Measurements from ENCODE around the gene TTC29. TPM values are rescaled to one million over a fixed set of nuclear protein-coding genes. Genes with fewer than 3 reads are reported as not detected.
"Not testable (repeated sequence)": the region's sequence is repeated elsewhere in the genome, so short reads cannot be mapped to it uniquely, and the experiment has no call there.

TTC29 gene
- total RNA-seq, 4 donors from 2014 or later = not detected

DNA sequence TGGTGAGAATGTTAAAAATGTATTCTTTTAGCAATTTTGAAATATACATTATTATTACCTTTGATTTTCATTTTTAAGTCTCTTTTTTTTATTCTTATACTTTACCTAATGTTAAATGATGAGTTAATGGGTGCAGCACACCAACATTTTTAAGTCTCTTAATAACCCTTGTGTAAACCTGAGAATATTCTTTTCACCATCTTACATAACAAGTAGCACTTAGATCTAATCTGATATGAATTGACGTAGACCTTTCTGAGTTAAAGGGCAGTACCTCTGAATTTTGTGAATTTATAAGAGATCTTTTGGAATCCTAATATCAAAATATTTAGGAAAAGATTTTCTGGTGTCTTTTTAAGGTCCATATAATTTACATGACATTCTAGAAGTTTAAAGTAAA is 110.6 kb downstream of the TTC29 start:
- no peak overlapping the region for H3K27ac ChIP-seq
- no peaks in the 10 kb centered on the region for H3K27me3 ChIP-seq
- TF ChIP-seq, protein P1, sequence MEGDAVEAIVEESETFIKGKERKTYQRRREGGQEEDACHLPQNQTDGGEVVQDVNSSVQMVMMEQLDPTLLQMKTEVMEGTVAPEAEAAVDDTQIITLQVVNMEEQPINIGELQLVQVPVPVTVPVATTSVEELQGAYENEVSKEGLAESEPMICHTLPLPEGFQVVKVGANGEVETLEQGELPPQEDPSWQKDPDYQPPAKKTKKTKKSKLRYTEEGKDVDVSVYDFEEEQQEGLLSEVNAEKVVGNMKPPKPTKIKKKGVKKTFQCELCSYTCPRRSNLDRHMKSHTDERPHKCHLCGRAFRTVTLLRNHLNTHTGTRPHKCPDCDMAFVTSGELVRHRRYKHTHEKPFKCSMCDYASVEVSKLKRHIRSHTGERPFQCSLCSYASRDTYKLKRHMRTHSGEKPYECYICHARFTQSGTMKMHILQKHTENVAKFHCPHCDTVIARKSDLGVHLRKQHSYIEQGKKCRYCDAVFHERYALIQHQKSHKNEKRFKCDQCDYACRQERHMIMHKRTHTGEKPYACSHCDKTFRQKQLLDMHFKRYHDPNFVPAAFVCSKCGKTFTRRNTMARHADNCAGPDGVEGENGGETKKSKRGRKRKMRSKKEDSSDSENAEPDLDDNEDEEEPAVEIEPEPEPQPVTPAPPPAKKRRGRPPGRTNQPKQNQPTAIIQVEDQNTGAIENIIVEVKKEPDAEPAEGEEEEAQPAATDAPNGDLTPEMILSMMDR (IDR thresholded peaks at IDR 0.05) = no peak
- TF ChIP-seq EP300 (IDR thresholded peaks at IDR 0.05) = no peak
- no peak for TF ChIP-seq POLR2AphosphoS5 (IDR thresholded peaks at IDR 0.05)
- no peak for TF ChIP-seq POLR2A (IDR thresholded peaks at IDR 0.05)
- no peak for ATAC-seq
- H3K4me1 ChIP-seq = no peaks in the 10 kb centered on the region
- 82 to 87% methylated on average over 1 of the region's 1 CpG for WGBS, 2 donors (ENCODE audit: low coverage in 1 of 2)
- H3K4me3 ChIP-seq = no peak overlapping the region
- H3K9me3 ChIP-seq = no peaks in the 10 kb centered on the region
- H3K36me3 ChIP-seq = no peaks in the 10 kb centered on the region

DNA sequence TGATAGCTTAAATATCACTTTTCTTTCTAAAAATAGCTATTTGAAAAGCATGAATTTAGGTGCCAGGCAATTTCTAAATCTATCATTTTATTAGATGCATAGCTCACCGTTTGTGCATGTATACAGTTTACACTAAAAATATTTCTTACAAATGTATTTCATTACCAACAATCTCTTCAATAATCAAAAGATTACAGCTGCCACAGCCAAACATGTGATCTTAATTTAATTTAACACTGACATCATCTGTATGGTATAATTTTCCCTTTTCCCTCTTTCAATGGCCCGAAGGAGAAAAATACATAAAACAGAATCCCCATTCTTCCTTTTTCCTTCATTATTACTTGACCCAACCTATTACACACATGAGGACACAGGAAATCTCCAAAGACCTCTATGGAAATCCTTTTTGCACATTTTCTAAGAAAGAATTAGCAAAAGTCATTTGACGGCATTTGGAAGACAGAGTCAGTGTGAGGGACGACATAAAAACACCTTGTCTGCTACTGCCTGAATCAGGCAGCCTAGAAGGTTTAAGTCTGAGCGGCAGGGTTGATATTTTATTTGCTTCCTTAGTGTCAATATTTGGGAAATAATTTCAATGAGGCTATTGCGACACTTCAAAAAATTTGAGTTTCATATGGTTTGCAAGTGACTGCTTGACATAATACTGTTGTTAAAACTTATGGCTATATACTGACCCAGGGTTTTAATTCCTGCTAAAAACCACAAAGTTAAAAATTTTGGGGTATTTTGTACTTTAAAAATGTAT is 111.2 kb downstream of the TTC29 start:
- WGBS, 2 donors (ENCODE audit: low coverage in 1 of 2) = 53 to 70% methylated on average over 6 of the region's 6 CpGs
- no peak for TF ChIP-seq POLR2A (IDR thresholded peaks at IDR 0.05)
- TF ChIP-seq, protein P1 (IDR thresholded peaks at IDR 0.05) = no peak
- TF ChIP-seq EP300 (IDR thresholded peaks at IDR 0.05) = no peak
- no peak for TF ChIP-seq POLR2AphosphoS5 (IDR thresholded peaks at IDR 0.05)

DNA sequence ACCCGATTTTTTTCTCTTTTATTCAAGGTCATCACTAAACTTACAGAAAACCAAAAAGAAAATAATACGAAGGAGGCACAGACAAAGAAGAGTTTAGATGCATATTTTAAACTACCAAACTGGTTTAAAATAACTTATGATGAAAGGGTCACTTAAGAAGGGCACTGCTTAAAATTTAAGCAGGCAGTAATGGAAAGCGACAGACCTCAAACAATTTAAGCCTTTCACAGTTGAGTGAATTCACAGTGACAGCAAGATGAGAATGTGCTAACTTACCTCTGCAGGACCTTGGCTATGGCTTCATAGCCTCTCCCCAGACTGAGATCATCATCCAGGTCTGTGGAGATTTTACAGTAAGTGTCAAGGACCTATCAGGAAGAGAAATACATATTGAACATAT is 112.1 kb downstream of the TTC29 start:
- H3K4me1 ChIP-seq = no peaks in the 10 kb centered on the region
- no peaks in the 10 kb centered on the region for H3K36me3 ChIP-seq
- H3K9me3 ChIP-seq = no peaks in the 10 kb centered on the region
- TF ChIP-seq POLR2A (IDR thresholded peaks at IDR 0.05) (no peak), POLR2AphosphoS5 (IDR thresholded peaks at IDR 0.05) (no peak), EP300 (IDR thresholded peaks at IDR 0.05) (no peak)
- TF ChIP-seq, protein P1 (IDR thresholded peaks at IDR 0.05) = no peak
- no peak for ATAC-seq
- no peaks in the 10 kb centered on the region for H3K27me3 ChIP-seq
- 58 to 62% methylated on average over 3 of the region's 3 CpGs for WGBS, 2 donors (ENCODE audit: low coverage in 1 of 2)
- H3K27ac ChIP-seq = no peak overlapping the region
- no peak overlapping the region for H3K4me3 ChIP-seq

More for the DNA sequence above, 111.2 kb downstream of the TTC29 start:
- ATAC-seq = no peak
- Histone ChIP-seq H3K36me3 (no peaks in the 10 kb centered on the region), H3K27ac (no peak overlapping the region), H3K9me3 (no peaks in the 10 kb centered on the region), H3K4me1 (no peaks in the 10 kb centered on the region), H3K27me3 (no peaks in the 10 kb centered on the region), H3K4me3 (no peak overlapping the region)

DNA sequence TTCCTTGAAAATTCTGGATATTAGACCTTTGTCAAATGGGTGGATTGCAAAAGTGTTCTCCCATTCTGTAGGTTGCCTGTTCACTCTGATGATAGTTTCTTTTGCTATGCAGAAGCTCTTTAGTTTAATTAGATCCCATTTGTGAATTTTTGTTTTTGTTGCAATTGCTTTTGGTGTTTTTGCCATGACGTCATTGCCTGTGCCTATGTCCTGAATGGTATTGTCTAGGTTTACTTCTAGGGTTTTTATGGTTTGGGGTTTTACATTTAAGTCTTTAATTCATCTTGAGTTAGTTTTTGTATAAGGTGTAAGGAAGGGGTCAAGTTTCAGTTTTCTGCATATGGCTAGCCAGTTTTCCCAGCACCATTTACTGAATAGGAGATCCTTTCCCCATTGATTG is 122.7 kb downstream of the TTC29 start:
- ATAC-seq, H3K4me3 ChIP-seq, H3K36me3 ChIP-seq, H3K4me1 ChIP-seq, H3K9me3 ChIP-seq, H3K27ac ChIP-seq, H3K27me3 ChIP-seq: not testable (repeated sequence)
- 91 to 93% methylated on average over 1 of the region's 1 CpG for WGBS, 2 donors (ENCODE audit: low coverage in 1 of 2)

DNA sequence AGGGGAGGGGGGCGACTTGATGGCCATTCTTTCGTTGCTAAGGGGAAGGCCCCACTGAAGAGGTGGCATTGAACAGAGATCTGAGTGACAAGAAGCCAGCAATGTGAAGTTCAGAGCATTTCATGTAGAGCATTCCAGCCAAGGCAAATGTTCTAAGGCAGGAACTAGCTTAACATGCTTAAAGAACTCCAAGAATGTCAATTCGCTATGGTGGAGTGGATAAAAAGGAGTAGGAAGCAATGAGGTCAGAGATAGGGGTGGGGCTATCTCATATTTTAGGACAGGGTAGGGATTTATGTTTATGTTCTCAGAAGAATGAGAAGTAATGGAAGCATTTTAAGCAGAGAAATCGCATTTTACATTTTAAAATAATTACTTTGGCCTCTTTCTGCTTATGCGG is 130.9 kb downstream of the TTC29 start:
- TF ChIP-seq, protein P1 (IDR thresholded peaks at IDR 0.05) = no peak
- TF ChIP-seq POLR2A (IDR thresholded peaks at IDR 0.05) (no peak), EP300 (IDR thresholded peaks at IDR 0.05) (no peak), POLR2AphosphoS5 (IDR thresholded peaks at IDR 0.05) (no peak)
- H3K27ac ChIP-seq = no peak overlapping the region
- no peaks in the 10 kb centered on the region for H3K4me1 ChIP-seq
- H3K4me3 ChIP-seq = no peak overlapping the region
- no peaks in the 10 kb centered on the region for H3K9me3 ChIP-seq
- WGBS, 2 donors (ENCODE audit: low coverage in 1 of 2) = 57 to 77% methylated on average over 5 of the region's 5 CpGs
- H3K27me3 ChIP-seq = no peaks in the 10 kb centered on the region
- no peak for ATAC-seq
- H3K36me3 ChIP-seq = no peaks in the 10 kb centered on the region
